Activated naive CD8-positive, alpha-beta T cell (primary cell): Measurements from ENCODE around the gene SMPD3.

Experiments used
- H3K27ac Mint-ChIP-seq: one replicate; pipeline ENCODE4 v1.8.0; 2021; ENCODE audit warnings: mixed read lengths
- H3K27me3 Mint-ChIP-seq: one replicate; pipeline ENCODE4 v1.8.0; 2021; ENCODE audit warnings: mixed read lengths
- H3K36me3 Mint-ChIP-seq: one replicate; pipeline ENCODE4 v1.8.0; 2021; ENCODE audit warnings: mixed read lengths
- H3K4me1 Mint-ChIP-seq: one replicate; pipeline ENCODE4 v1.8.0; 2021; ENCODE audit warnings: low read depth, mixed read lengths
- H3K4me3 Mint-ChIP-seq: one replicate; pipeline ENCODE4 v1.8.0; 2021; ENCODE audit warnings: mild to moderate bottlenecking, mixed read lengths
- H3K9me3 Mint-ChIP-seq: one replicate; pipeline ENCODE4 v1.8.0; 2021; ENCODE audit warnings: low read depth, mixed read lengths

Gene SMPD3

DNA sequence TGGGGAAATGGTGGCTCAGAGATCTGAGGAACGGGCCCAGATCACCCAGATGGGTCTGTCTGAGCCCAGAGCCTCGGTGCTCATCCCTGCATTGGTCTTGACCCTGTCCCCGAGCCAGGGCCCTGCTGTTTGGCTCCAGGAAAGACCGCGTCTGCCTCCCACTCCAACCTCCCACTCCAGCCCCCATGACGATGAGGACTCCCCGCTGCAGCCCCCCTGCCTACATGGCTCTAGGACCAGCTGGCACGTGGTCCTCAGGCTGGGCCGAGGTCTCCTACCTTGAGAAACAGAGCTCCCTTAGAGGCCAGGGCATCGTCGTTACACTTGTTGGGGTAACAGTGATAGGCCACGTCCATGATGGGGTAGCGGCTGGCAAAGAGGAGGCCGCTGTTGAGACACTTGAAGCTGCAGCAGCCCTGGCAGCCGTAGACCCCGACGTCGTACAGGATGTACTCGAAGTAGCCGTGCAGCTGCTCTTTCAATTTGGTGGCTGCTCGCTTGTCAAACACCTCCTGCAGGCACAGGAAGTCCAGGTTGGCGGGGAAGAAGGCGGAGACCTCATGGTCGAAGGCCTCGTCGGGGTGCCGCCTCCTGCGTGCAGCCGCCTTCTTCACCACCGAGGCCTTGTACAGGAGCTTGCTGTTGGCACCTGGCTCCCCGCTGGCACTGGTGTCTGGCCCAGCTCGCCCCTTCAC lies 77.6 kb downstream of the SMPD3 start:
- no peaks in the 10 kb centered on the region for H3K9me3 Mint-ChIP-seq
- H3K27ac Mint-ChIP-seq: no peak overlapping the region
- peaks cover 38% of the 10 kb centered on the region for H3K4me1 Mint-ChIP-seq
- peaks cover 7% of the 10 kb centered on the region for H3K27me3 Mint-ChIP-seq
- H3K36me3 Mint-ChIP-seq: no peaks in the 10 kb centered on the region
- H3K4me3 Mint-ChIP-seq: peak overlapping the region; percentile 47

DNA sequence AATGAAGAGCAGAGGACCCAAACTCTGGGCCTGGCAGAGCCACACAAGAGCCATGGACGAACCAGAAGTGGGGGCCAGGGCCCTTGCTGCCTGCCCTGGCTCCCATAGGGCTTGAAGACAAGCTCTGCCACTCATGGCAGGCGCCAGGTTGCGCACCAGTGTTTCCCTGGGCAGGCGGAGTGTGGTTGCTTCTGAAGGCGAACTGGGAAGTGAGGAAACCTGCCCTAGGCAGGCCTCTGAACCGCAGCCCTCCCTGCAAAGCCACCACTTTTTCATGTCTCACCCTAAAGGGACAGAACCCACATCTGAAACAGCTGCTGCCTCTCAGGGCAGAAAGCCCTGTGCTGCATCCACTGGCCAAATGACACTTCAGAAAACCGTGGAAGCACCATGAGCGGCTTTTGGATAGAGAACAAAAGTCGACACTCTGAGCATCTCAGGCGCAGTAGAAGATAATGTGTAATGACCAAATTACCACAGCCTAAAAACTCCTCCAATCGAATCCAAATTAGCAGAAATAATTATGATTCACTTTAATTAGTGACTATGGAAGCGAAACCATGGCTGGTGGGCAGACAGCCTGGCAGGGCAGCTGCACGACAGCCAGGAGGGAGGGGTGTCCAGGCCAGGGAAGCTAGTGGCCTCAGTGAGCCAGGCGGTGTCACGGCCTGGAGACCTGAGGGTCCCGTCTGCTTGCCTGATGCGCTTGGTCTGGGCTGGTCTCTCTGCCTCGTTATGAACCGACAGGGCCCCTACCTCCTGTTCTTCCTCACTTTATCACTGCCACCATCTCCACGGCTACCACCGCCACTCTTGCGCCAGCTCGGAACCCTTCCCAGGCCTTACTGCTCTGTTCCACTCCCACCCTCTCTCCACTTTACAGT lies 78.4 kb downstream of the SMPD3 start:
- peaks cover 38% of the 10 kb centered on the region for H3K4me1 Mint-ChIP-seq
- no peak overlapping the region for H3K27ac Mint-ChIP-seq
- no peaks in the 10 kb centered on the region for H3K36me3 Mint-ChIP-seq
- no peaks in the 10 kb centered on the region for H3K9me3 Mint-ChIP-seq
- peaks cover 7% of the 10 kb centered on the region for H3K27me3 Mint-ChIP-seq
- peak overlapping the region; percentile 47 for H3K4me3 Mint-ChIP-seq

- Mint-ChIP-seq H3K27me3 (peaks cover 7% of the 10 kb centered on the region), H3K4me1 (peaks cover 40% of the 10 kb centered on the region), H3K27ac (no peak overlapping the region), H3K4me3 (peak overlapping the region; percentile 35), H3K36me3 (no peaks in the 10 kb centered on the region), H3K9me3 (no peaks in the 10 kb centered on the region)
Observed at GRCh38 chr16:68369168-68369567, 79.1 kb downstream of the SMPD3 start.

DNA sequence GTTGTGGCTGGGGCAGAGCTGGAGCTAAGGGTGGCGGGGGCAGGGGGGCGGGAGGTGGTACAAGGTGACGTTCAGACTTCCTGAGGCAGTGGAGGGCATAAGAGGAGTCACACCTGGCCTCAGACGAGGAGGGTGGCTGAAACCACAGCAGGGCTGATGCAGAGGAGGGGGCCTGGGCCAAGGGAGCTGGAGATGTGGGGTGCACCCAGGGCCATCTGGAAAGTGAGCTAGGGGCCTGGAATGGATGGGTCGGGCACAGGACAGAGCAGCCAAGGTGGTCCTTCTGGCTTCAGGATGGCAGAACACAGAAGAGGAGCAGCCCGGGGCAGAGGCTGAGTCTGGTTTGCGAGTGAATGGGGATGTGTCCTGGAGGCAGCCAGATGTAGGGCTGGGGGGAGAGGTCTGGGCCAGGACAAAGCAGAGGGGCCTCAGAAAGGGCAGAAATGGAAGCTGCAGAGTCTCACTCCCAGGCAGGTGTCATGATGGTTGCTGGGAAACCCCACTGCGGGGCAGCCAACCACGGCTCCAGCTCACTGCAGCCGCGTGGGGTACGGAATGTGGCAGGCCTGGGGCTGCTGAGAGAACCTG lies 79.9 kb downstream of the SMPD3 start:
- H3K27me3 Mint-ChIP-seq: peaks cover 7% of the 10 kb centered on the region
- H3K4me1 Mint-ChIP-seq: peaks cover 40% of the 10 kb centered on the region
- H3K36me3 Mint-ChIP-seq: no peaks in the 10 kb centered on the region
- H3K4me3 Mint-ChIP-seq: peak overlapping the region; percentile 66
- H3K9me3 Mint-ChIP-seq: no peaks in the 10 kb centered on the region
- H3K27ac Mint-ChIP-seq: no peak overlapping the region

DNA sequence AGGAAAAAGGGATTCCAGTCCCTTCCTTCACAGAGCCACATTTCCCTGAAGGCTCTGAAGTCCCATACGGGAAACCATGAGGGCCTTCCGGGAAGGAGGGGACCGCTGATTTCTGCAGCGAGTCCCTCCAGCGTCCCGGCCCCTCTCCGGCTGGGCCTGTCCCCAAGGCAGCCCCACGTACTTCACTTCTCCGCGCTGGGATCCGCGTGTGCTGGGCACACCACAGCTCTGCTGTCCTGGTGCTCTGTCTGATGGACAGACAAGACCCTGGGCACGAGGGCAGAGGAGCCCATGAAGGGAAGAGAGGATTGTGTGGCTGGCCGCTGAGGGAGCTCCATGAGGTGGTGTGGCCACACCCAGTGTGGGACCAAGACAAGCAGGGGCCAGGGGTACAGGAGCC lies 80.4 kb downstream of the SMPD3 start:
- Mint-ChIP-seq H3K9me3 (no peaks in the 10 kb centered on the region), H3K27ac (no peak overlapping the region), H3K27me3 (peaks cover 7% of the 10 kb centered on the region), H3K4me3 (no peak overlapping the region), H3K36me3 (no peaks in the 10 kb centered on the region), H3K4me1 (peaks cover 40% of the 10 kb centered on the region)

- Mint-ChIP-seq H3K27me3 (peaks cover 7% of the 10 kb centered on the region), H3K4me1 (peaks cover 40% of the 10 kb centered on the region), H3K4me3 (no peak overlapping the region), H3K27ac (no peak overlapping the region), H3K9me3 (no peaks in the 10 kb centered on the region), H3K36me3 (no peaks in the 10 kb centered on the region)
Observed at GRCh38 chr16:68367440-68367839, 80.9 kb downstream of the SMPD3 start.

- peaks cover 7% of the 10 kb centered on the region for H3K27me3 Mint-ChIP-seq
- H3K4me3 Mint-ChIP-seq: no peak overlapping the region
- peaks cover 40% of the 10 kb centered on the region for H3K4me1 Mint-ChIP-seq
Observed at GRCh38 chr16:68367030-68367429, 81.3 kb downstream of the SMPD3 start.

DNA sequence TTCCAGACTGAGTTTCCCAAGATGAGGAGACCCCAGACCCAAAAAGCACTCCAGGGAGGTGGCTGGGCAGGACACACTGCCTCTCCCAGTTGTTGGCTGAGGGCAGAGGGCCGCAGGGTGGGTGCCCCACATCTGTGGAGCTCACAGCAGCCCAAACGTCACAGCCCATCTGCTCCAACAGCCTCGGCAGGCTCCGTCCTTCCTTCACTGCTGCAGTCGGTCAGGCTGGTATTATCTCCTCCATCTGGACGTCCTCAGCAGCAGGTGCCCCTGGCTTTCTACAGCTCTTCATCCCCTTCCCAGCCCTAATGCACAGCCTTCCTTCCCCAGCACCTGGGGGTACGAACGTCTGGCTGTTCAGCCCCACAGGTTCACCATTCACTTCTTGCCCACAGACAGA lies 82.2 kb downstream of the SMPD3 start:
- no peaks in the 10 kb centered on the region for H3K36me3 Mint-ChIP-seq
- H3K27ac Mint-ChIP-seq: no peak overlapping the region
- H3K27me3 Mint-ChIP-seq: peaks cover 7% of the 10 kb centered on the region
- H3K9me3 Mint-ChIP-seq: no peaks in the 10 kb centered on the region
- H3K4me1 Mint-ChIP-seq: peaks cover 40% of the 10 kb centered on the region
- H3K4me3 Mint-ChIP-seq: no peak overlapping the region

More at GRCh38 chr16:68367030-68367429, 81.3 kb downstream of the SMPD3 start:
- H3K36me3 Mint-ChIP-seq: no peaks in the 10 kb centered on the region
- no peaks in the 10 kb centered on the region for H3K9me3 Mint-ChIP-seq
- H3K27ac Mint-ChIP-seq: no peak overlapping the region

DNA sequence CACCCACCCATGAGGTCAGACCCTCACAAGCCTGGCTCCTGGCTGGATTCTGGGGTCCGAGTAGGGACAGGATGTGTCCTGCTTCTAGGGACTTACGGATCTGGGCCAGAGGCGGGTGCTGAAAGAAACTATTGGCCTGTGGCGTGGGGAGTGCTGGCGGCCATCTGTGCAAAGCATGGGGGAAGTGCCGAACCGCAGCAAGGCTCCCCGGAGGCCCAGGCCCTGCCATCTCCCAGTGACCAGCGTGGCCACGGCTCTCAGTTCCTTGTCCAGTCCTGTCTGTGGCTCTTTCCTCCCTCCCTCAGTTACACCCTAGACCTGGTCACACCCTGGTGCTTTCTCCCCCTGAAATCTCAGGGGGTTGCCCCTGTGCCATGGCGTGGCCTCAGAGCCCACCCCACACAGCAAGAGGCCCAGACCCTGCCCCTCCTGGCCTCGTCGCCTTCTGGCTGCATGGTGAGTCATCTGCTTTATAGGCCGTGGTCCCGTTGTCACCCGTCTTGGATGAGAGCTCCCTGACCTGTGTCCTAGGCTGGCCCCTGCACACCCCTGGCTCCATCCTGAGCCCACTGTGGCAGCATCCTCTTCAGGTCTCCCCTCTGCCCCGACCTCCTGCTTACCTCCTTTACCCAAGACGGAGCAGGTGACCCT lies 83.0 kb downstream of the SMPD3 start:
- Mint-ChIP-seq H3K9me3 (no peaks in the 10 kb centered on the region), H3K4me1 (peaks cover 33% of the 10 kb centered on the region), H3K36me3 (no peaks in the 10 kb centered on the region), H3K27ac (no peak overlapping the region), H3K4me3 (no peak overlapping the region), H3K27me3 (peaks cover 7% of the 10 kb centered on the region)

DNA sequence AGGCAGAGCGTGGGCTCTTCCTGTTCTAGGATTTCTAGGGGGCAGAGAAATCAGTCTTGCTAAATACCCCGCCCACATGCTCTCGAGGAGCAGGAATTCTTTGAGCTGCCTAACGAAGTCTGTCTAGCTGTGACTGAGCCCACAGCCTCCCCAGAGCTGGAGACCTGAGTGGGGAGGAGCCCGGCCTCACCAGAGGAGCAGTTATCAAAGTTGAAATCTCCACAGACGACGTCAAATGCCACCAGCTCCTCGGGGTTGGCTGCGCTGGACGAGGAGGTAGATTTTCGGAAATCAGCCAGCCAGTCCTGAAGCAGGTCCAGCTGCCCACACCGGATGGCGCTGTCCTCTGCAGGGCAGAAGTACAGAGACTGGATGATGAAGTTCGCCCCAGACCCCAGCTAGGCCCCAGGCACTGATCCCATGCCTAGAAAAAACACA lies 83.7 kb downstream of the SMPD3 start:
- Mint-ChIP-seq H3K27ac (no peak overlapping the region), H3K4me1 (peaks cover 26% of the 10 kb centered on the region), H3K4me3 (no peak overlapping the region), H3K9me3 (no peaks in the 10 kb centered on the region), H3K36me3 (no peaks in the 10 kb centered on the region), H3K27me3 (peaks cover 7% of the 10 kb centered on the region)

DNA sequence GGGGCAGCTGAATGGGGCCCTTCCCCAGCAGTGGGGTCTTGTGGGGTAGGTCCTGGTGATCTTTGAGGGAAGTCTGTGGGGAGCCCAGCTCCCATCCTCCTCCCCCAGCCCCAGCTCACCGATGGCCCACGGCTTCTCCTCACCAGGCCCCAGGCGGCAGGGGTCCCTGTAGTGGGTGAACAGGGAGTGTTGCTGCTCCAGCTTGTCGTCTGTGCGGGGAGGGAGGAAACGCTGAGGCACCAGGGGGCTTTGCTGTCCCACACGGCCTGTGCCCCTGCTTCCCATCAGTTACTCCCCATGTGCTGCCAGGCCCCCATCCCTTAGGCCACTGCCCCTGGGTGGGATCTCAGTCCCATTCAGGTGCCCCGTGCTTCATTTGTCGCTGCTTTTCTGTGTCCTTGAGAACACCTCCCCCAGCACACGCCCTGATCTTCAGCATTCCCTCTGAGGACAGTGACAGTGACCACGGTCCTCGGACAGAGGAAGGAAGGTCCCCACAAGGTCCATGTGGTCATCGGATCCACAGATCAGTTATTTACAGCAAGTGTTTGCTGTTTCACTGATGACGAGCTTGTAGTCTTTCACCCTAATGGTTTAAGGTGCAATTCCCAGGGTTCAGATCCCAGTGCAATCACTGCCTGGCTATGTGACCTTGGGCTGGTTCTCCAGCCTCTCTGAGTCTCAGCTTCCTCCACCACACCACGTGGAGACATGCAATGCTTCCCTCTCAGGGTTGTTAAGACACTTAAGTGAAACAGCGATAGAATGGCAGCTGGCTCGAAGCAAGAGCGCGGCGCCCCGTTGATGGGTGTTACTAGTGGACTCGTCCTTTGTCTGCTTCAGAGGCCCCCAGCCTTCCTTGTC lies 84.4 kb downstream of the SMPD3 start:
- H3K36me3 Mint-ChIP-seq: no peaks in the 10 kb centered on the region
- H3K9me3 Mint-ChIP-seq: no peaks in the 10 kb centered on the region
- no peak overlapping the region for H3K4me3 Mint-ChIP-seq
- H3K4me1 Mint-ChIP-seq: peaks cover 19% of the 10 kb centered on the region
- H3K27ac Mint-ChIP-seq: no peak overlapping the region
- peaks cover 7% of the 10 kb centered on the region for H3K27me3 Mint-ChIP-seq

- peaks cover 3% of the 10 kb centered on the region for H3K27me3 Mint-ChIP-seq
- H3K27ac Mint-ChIP-seq: no peak overlapping the region
- H3K4me3 Mint-ChIP-seq: no peak overlapping the region
- H3K4me1 Mint-ChIP-seq: peaks cover 14% of the 10 kb centered on the region
- H3K36me3 Mint-ChIP-seq: peaks cover 2% of the 10 kb centered on the region
- H3K9me3 Mint-ChIP-seq: no peaks in the 10 kb centered on the region
Observed at GRCh38 chr16:68362947-68363657, 85.2 kb downstream of the SMPD3 start.

DNA sequence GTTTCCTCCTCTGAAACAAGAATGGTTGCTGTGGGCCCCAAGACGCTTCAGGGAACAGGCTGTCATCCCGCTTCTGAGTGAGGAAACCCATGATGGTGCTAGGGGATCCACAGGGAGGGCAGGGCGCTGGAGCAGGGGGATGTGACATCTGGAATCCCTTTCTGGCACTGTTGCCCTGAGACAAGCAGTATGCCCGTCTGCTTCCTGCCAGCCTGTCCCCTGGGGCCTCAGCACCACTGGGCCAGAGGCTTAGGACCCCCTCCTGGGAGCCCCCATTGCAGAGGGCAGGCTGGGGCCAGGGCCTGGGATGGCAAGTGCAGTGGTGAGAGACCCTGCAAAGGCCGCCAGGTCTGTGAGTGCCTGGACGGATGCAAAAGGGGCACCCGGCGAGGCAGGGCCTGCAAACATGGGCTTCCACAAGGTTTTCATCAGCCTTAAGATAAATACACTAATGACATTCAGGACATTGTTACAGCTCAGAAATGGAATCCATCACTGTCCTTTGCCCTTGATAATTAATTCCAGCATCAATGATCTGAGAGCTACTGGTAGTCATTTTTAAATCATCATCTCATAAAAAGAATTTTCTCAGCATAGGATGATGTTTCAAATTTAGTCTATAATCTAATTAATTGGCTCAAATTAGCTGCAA lies 85.9 kb downstream of the SMPD3 start:
- Mint-ChIP-seq H3K4me1 (peaks cover 12% of the 10 kb centered on the region), H3K36me3 (peaks cover 2% of the 10 kb centered on the region), H3K27ac (no peak overlapping the region), H3K9me3 (no peaks in the 10 kb centered on the region), H3K27me3 (peaks cover 3% of the 10 kb centered on the region), H3K4me3 (no peak overlapping the region)
